GM18526 (cell line): ENCODE results near the gene SLC25A12.

Experiments used
- POLR2A ChIP-seq: IDR thresholded peaks from 3 replicates; pipeline ENCODE4 v1.6.1; 2011; ENCODE audit not compliant: insufficient read length; ENCODE audit errors: extremely low read depth

The SLC25A12 gene

GRCh38 chr2:171792157-171792556 is 101.9 kb downstream of the SLC25A12 start:
- TF ChIP-seq POLR2A: no peak

GRCh38 chr2:171791361-171791760 is 102.7 kb downstream of the SLC25A12 start:
- TF ChIP-seq POLR2A: no peak

- TF ChIP-seq POLR2A: no peak
Observed at GRCh38 chr2:171789956-171790355, 104.1 kb downstream of the SLC25A12 start.

GRCh38 chr2:171788316-171788993 is 105.6 kb downstream of the SLC25A12 start:
- no peak for TF ChIP-seq POLR2A

GRCh38 chr2:171787333-171788072 is 106.5 kb downstream of the SLC25A12 start:
- TF ChIP-seq POLR2A: no peak

- no peak for TF ChIP-seq POLR2A
Observed at GRCh38 chr2:171785450-171785849, 108.6 kb downstream of the SLC25A12 start.

GRCh38 chr2:171778515-171778914 is 115.5 kb downstream of the SLC25A12 start:
- TF ChIP-seq POLR2A: no peak

GRCh38 chr2:171772373-171772772 is 121.7 kb downstream of the SLC25A12 start:
- TF ChIP-seq POLR2A: no peak

- TF ChIP-seq POLR2A: no peak
Observed at GRCh38 chr2:171771463-171771862, 122.6 kb downstream of the SLC25A12 start.

- TF ChIP-seq POLR2A: no peak
Observed at GRCh38 chr2:171763602-171764001, 130.4 kb downstream of the SLC25A12 start.

- TF ChIP-seq POLR2A: no peak
Observed at GRCh38 chr2:171762879-171763573, 131.0 kb downstream of the SLC25A12 start.

- no peak for TF ChIP-seq POLR2A
Observed at GRCh38 chr2:171754254-171754939, 139.6 kb downstream of the SLC25A12 start.

- TF ChIP-seq POLR2A: no peak
Observed at GRCh38 chr2:171747371-171747770, 146.7 kb downstream of the SLC25A12 start.

GRCh38 chr2:171745806-171746205 is 148.2 kb downstream of the SLC25A12 start:
- TF ChIP-seq POLR2A: no peak

GRCh38 chr2:171745141-171745540 is 148.9 kb downstream of the SLC25A12 start:
- TF ChIP-seq POLR2A: no peak
